K562 (cell line): ENCODE results near the gene ZDHHC8. TPM values are rescaled to one million over a fixed set of nuclear protein-coding genes. Genes with fewer than 3 reads are reported as not detected.

Source experiments
- ATAC-seq: fragments of 200-7000 bp; cut with Tn5 transposase; 3 replicates; pipeline ENCODE4 v1.9.1; 2020; ENCODE audit warnings: moderate library complexity
- BruUV-seq: library from RNA; stranded (reverse); fragments of 400-500 nt; replicated peaks from 2 replicates; lab custom pipeline; 2021; lab: Mats Ljungman, UMichigan
- CTCF ChIA-PET: fragments of 300-600 bp; formaldehyde crosslinking; extraction: SDS; loops from one replicate; lab custom pipeline; 2021; ENCODE audit warnings: low intra/inter-chr PET ratio; lab: Yijun Ruan, JAX
- POLR2A ChIA-PET: fragments of 300-600, 350-650 bp; sonication (Branson Sonifier 250); formaldehyde crosslinking; extraction: SDS; loops from one replicate; lab custom pipeline; 2021; ENCODE audit warnings: antibody characterized with exemption, inconsistent platforms; lab: Yijun Ruan, JAX
- DNase-seq, 4 experiments: peaks; one replicate each; pipeline versions ENCODE4 v3.0.0 to v3.0.0-alpha.2; 2011 to 2018; ENCODE audit warnings: low spot score in 3 of 4, mixed read lengths in 3 of 4; ENCODE audit errors: extremely low read depth in 1 of 4
- FAIRE-seq: peaks from 2 replicates; lab custom pipeline; 2011; peaks lifted over from hg19 to GRCh38; lab: Jason Lieb, UNC
- H2AFZ ChIP-seq: 2 replicates; pipeline ENCODE4 v1.6.0; 2011; ENCODE audit warnings: low read depth, low read length, control low read depth, inconsistent platforms
- H3K27ac ChIP-seq: fragments of 200-600 bp; 3 replicates; pipeline ENCODE4 v1.8.0; 2011; ENCODE audit warnings: low read depth, mild to moderate bottlenecking, control low read depth, inconsistent platforms, low read length, moderate library complexity, mixed read lengths; ENCODE audit errors: extremely low read depth
- H3K27me3 ChIP-seq, 2 experiments: fragments of 300-600 bp in 1 of 2; 2 replicates in 1 of 2; 3 replicates in 1 of 2; pipeline versions ENCODE4 v1.6.0 to v1.8.0; 2011; ENCODE audit warnings: inconsistent platforms in 2 of 2, low read length in 2 of 2, mild to moderate bottlenecking in 1 of 2, mixed read lengths in 1 of 2, moderate library complexity in 1 of 2; ENCODE audit not compliant: control insufficient read depth in 2 of 2, insufficient read depth in 2 of 2
- H3K36me3 ChIP-seq: fragments of 300-600 bp; 3 replicates; pipeline ENCODE4 v1.8.0; 2011; ENCODE audit warnings: mild to moderate bottlenecking, low read length, inconsistent platforms; ENCODE audit not compliant: control insufficient read depth, insufficient read depth
- H3K4me1 ChIP-seq, 2 experiments: fragments of 200-600 bp in 1 of 2; replicated peaks in 1 of 2; 2 replicates in 1 of 2; 3 replicates in 1 of 2; pipeline versions ENCODE4 v1.5.1 to v1.8.0; 2011; ENCODE audit warnings: inconsistent platforms in 2 of 2, low read length in 2 of 2, mild to moderate bottlenecking in 1 of 2, mixed read lengths in 1 of 2, moderate library complexity in 1 of 2; ENCODE audit not compliant: control insufficient read depth in 2 of 2, insufficient read depth in 2 of 2
- H3K4me2 ChIP-seq: 2 replicates; pipeline ENCODE4 v1.6.1; 2011; ENCODE audit warnings: low read length, control low read depth, inconsistent platforms, mixed read lengths; ENCODE audit not compliant: insufficient read depth
- H3K4me3 ChIP-seq: fragments of 200-600 bp; sonication (generic), shearing (Covaris generic); 2 replicates; pipeline ENCODE4 v1.5.1; 2016; ENCODE audit warnings: control low read depth, inconsistent platforms
- H3K79me2 ChIP-seq: fragments of 200-600 bp; 3 replicates; pipeline ENCODE4 v1.8.0; 2011; ENCODE audit warnings: low read length, inconsistent platforms; ENCODE audit not compliant: control insufficient read depth, insufficient read depth
- H3K9ac ChIP-seq, 2 experiments: 2 replicates each; pipeline versions ENCODE4 v1.6.0 to v1.6.1; 2011; ENCODE audit warnings: low read depth in 2 of 2, low read length in 2 of 2, control low read depth in 1 of 2, inconsistent platforms in 1 of 2, mild to moderate bottlenecking in 1 of 2, mixed read lengths in 1 of 2; ENCODE audit not compliant: insufficient read depth in 1 of 2
- H3K9me1 ChIP-seq: one replicate; pipeline ENCODE4 v1.6.0; 2011; ENCODE audit warnings: inconsistent platforms, mild to moderate bottlenecking, low read length, moderate library complexity; ENCODE audit not compliant: control insufficient read depth, insufficient read depth
- H3K9me3 ChIP-seq: replicated peaks from 2 replicates; pipeline ENCODE4 v1.5.1; 2011; ENCODE audit warnings: low read depth, low read length, inconsistent platforms; ENCODE audit not compliant: control insufficient read depth, insufficient read depth
- H4K20me1 ChIP-seq: replicated peaks from 2 replicates; pipeline ENCODE4 v1.6.1; 2011; ENCODE audit warnings: low read length, inconsistent platforms, mixed read lengths; ENCODE audit not compliant: control insufficient read depth, insufficient read depth
- ARID1B ChIP-seq: fragments of 450-650 bp; IDR thresholded peaks from 2 replicates; pipeline ENCODE4 v1.6.1; 2016; ENCODE audit warnings: antibody characterized with exemption, mild to moderate bottlenecking, inconsistent platforms
- ATF7 ChIP-seq: fragments of 450-650 bp; IDR thresholded peaks from 2 replicates; pipeline ENCODE4 v1.7.1; 2014; ENCODE audit warnings: mild to moderate bottlenecking, moderate library complexity
- KLF1 ChIP-seq: fragments of 450-650 bp; IDR thresholded peaks from 2 replicates; pipeline ENCODE4 v1.6.1; 2016; ENCODE audit warnings: missing genetic modification characterization, missing compliant biosample characterization
- KLF13 ChIP-seq: fragments of 450-650 bp; IDR thresholded peaks from 2 replicates; pipeline ENCODE4 v1.6.1; 2016; ENCODE audit warnings: missing genetic modification characterization, low read depth, mild to moderate bottlenecking, missing compliant biosample characterization, moderate library complexity, borderline replicate concordance
- PTBP1 ChIP-seq: fragments of 200-400 bp; formaldehyde crosslinking; IDR thresholded peaks from 2 replicates; pipeline ENCODE4 v1.6.1; 2017; ENCODE audit warnings: low read depth, low read length
- REST ChIP-seq, 2 experiments: fragments of 450-650 bp; formaldehyde crosslinking in 1 of 2; IDR thresholded peaks; 2 replicates each; pipeline versions ENCODE4 v1.4.0 to v1.6.1; 2014 to 2020; ENCODE audit warnings: mild to moderate bottlenecking in 2 of 2, borderline replicate concordance in 1 of 2, low read depth in 1 of 2
- TOE1 ChIP-seq, 2 experiments: fragments of 450-650 bp in 1 of 2; sonication (generic) in 1 of 2; formaldehyde crosslinking in 1 of 2; IDR thresholded peaks; 2 replicates each; pipeline versions ENCODE4 v1.7.1 to v1.8.0; 2016 to 2022; ENCODE audit warnings: borderline replicate concordance in 2 of 2, mild to moderate bottlenecking in 2 of 2, antibody characterized with exemption in 1 of 2, inconsistent platforms in 1 of 2, low read depth in 1 of 2, missing genetic modification reagents in 1 of 2, moderate library complexity in 1 of 2
- VEZF1 ChIP-seq: fragments of 200-800 bp; sonication (Bioruptor generic); IDR thresholded peaks from 2 replicates; pipeline ENCODE4 v1.6.1; 2017; ENCODE audit warnings: missing genetic modification characterization, missing compliant biosample characterization
- WGBS: fragments of 100-300 bp; shearing (Covaris generic); methylation state at CpG from one replicate; pipeline ENCODE4 v1.1.6; 2016; ENCODE audit warnings: low coverage, mixed read lengths; ENCODE audit not compliant: insufficient coverage; ENCODE audit errors: missing lambda C conversion rate; 5-methylcytosine and 5-hydroxymethylcytosine counted together
- in situ Hi-C: fragments of 300-500 bp; cut with MboI; formaldehyde crosslinking; loops from 4 replicates; pipeline ENCODE4 v1.15.0; 2018; ENCODE audit warnings: inconsistent platforms, mixed read lengths
- intact Hi-C: fragments of 100-400 bp; cut with micrococcal nuclease; formaldehyde crosslinking; loops from 2 replicates; pipeline ENCODE4 v1.14.2; 2022
- polyA plus RNA-seq, 8 experiments: library from polyadenylated mRNA; depleted of rRNA in 4 of 8; stranded (reverse) in 5 of 8; unstranded in 3 of 8; fragments of >200 nt; fragmentation: Nextera tagmentation in 2 of 8; fragmentation: Illumina TruSeq in 1 of 8; extraction: Ambion mirVana in 2 of 8; extraction: Trizol in 1 of 8; gene quantifications; 2 replicates each; pipeline versions ENCODE4 v1.2.1 to v1.2.3, GENCODE V29; 2011 to 2014; ENCODE audit warnings: inconsistent platforms in 1 of 8, missing spikeins in 1 of 8
- total RNA-seq, 7 experiments: library from RNA; depleted of rRNA in 6 of 7; stranded (reverse); fragments of >200 nt in 6 of 7; fragmentation: Illumina TruSeq in 2 of 7; extraction: Trizol in 2 of 7; gene quantifications; 2 replicates each; pipeline versions ENCODE4 v1.2.1 to v1.2.3, GENCODE V29; 2011 to 2021; ENCODE audit warnings: low replicate concordance in 1 of 7
- TF ChIP-seq, protein P1 (sequence below): sonication (generic); formaldehyde crosslinking; IDR thresholded peaks from 2 replicates; pipeline ENCODE4 v1.8.1; 2023; ENCODE audit warnings: mild to moderate bottlenecking, missing genetic modification reagents

ZDHHC8 gene
- total and polyA plus RNA-seq, 9 of the 15 experiments (the other 6 are each of a cell fraction or from before 2014, with no cell fraction given) = 0.04 to 109 (median 16.4) TPM

- H4K20me1 ChIP-seq = peaks cover 52% of the 10 kb centered on the region
- H3K79me2 ChIP-seq = peaks cover 18% of the 10 kb centered on the region
- 67% methylated on average over 13 of the region's 13 CpGs for WGBS
- POLR2A ChIA-PET = interaction anchor here (0.6 to 7.2 kb wide), 6 partner anchors 7 to 172 kb away, joined by 3 to 68 read pairs (median 4); partner anchors contain the start of gene TRMT2A
- peaks cover 17% of the 10 kb centered on the region; the same call in 2 of the 3 replicates for H3K36me3 ChIP-seq
- in situ Hi-C loops (no loop called here), intact Hi-C loops (no loop called here)
- no peak for DNase-seq
- BruUV-seq = no TSS peak
- H3K9ac ChIP-seq = peak overlapping the region in 1 of 2 experiments; percentile 86; a peak in 2 of 4 replicates
- no peak for FAIRE-seq
- H3K9me1 ChIP-seq = peaks cover 18% of the 10 kb centered on the region
- no peak overlapping the region for H3K4me2 ChIP-seq
- H3K4me1 ChIP-seq = peaks cover 17 to 88% of the 10 kb centered on the region in 2 experiments
- ATAC-seq = no peak
- no peak overlapping the region for H3K4me3 ChIP-seq
- H3K9me3 ChIP-seq = no peaks in the 10 kb centered on the region
- H3K27me3 ChIP-seq = no peaks in the 10 kb centered on the region
- CTCF ChIA-PET = no interaction called here
- no peak overlapping the region for H2AFZ ChIP-seq
- no peak overlapping the region for H3K27ac ChIP-seq
- no peak for TF ChIP-seq ATF7
- TF ChIP-seq TOE1 (IDR thresholded peaks at IDR 0.05; ENCODE audit: borderline replicate concordance) = no peak
- no peak for TF ChIP-seq TOE1 (CRISPR knock-in tag; IDR thresholded peaks at IDR 0.05; ENCODE audit: borderline replicate concordance, low read depth)
- TF ChIP-seq, protein P1, sequence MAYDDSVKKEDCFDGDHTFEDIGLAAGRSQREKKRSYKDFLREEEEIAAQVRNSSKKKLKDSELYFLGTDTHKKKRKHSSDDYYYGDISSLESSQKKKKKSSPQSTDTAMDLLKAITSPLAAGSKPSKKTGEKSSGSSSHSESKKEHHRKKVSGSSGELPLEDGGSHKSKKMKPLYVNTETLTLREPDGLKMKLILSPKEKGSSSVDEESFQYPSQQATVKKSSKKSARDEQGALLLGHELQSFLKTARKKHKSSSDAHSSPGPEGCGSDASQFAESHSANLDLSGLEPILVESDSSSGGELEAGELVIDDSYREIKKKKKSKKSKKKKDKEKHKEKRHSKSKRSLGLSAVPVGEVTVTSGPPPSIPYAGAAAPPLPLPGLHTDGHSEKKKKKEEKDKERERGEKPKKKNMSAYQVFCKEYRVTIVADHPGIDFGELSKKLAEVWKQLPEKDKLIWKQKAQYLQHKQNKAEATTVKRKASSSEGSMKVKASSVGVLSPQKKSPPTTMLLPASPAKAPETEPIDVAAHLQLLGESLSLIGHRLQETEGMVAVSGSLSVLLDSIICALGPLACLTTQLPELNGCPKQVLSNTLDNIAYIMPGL = peak; percentile 11; the same call in 1 of the 2 replicates
- no peak for TF ChIP-seq ARID1B
- TF ChIP-seq VEZF1 (CRISPR knock-in tag) = no peak
- TF ChIP-seq KLF1 (tag) = 0 out of 2 replicates have a peak, but pooled peaks have one; percentile 33
- TF ChIP-seq REST (IDR thresholded peaks at IDR 0.05; ENCODE audit: borderline replicate concordance) = peak; percentile 14; the same call in 1 of the 2 replicates
- TF ChIP-seq REST (CRISPR knock-in tag; IDR thresholded peaks at IDR 0.05; ENCODE audit: low read depth) = no peak
- TF ChIP-seq KLF13 (tag) = no peak
- no peak for TF ChIP-seq PTBP1
Observed at GRCh38 chr22:20137113-20137512, 5.5 kb downstream of the ZDHHC8 start.
